Mesothelial cell of epicardium (in vitro differentiated cells): ENCODE results near the gene ZNF354C. TPM values are rescaled to one million over a fixed set of nuclear protein-coding genes. Genes with fewer than 3 reads are reported as not detected.

Source experiments
- DNase-seq, 2 experiments: peaks; one replicate each; pipeline ENCODE4 v3.0.0; 2021; ENCODE audit warnings: low spot score in 2 of 2; ENCODE audit not compliant: unreplicated experiment in 2 of 2
- H3K27ac Mint-ChIP-seq: 2 replicates; pipeline ENCODE4 v1.8.0; 2021; ENCODE audit warnings: mixed read lengths
- H3K27me3 Mint-ChIP-seq: 2 replicates; pipeline ENCODE4 v1.8.0; 2021; ENCODE audit warnings: low read depth, mixed read lengths
- H3K36me3 Mint-ChIP-seq: 2 replicates; pipeline ENCODE4 v1.8.0; 2021; ENCODE audit warnings: mixed read lengths
- H3K4me1 Mint-ChIP-seq: 2 replicates; pipeline ENCODE4 v1.8.0; 2021; ENCODE audit warnings: mixed read lengths
- H3K4me3 Mint-ChIP-seq: 2 replicates; pipeline ENCODE4 v1.8.0; 2021; ENCODE audit warnings: mild to moderate bottlenecking, moderate library complexity, mixed read lengths
- H3K9me3 Mint-ChIP-seq: 2 replicates; pipeline ENCODE4 v1.8.0; 2021; ENCODE audit warnings: mixed read lengths
- CTCF ChIP-seq: fragments of 200-600 bp; sonication (generic); IDR thresholded peaks from one replicate; pipeline ENCODE4 v1.5.0; 2021; ENCODE audit warnings: antibody characterized with exemption; ENCODE audit not compliant: unreplicated experiment
- total RNA-seq: library from RNA; stranded (reverse); gene quantifications from 3 replicates; pipeline ENCODE4 v1.2.1, GENCODE V29; 2021

The ZNF354C gene
- total RNA-seq, 1 donor from 2014 or later, result 9.2 TPM

GRCh38 chr5:179123491-179124272 lies 63.5 kb downstream of the ZNF354C start:
- Mint-ChIP-seq H3K27ac (no peak overlapping the region), H3K36me3 (peaks cover 9% of the 10 kb centered on the region), H3K27me3 (no peaks in the 10 kb centered on the region), H3K4me3 (no peak overlapping the region), H3K9me3 (peaks cover 19% of the 10 kb centered on the region), H3K4me1 (no peaks in the 10 kb centered on the region)
- peak in 1 of 2 experiments; percentile 26 for DNase-seq
- no peak for TF ChIP-seq CTCF

- no peaks in the 10 kb centered on the region for H3K4me1 Mint-ChIP-seq
- peak in 1 of 2 experiments; percentile 27 for DNase-seq
- peaks cover 19% of the 10 kb centered on the region for H3K9me3 Mint-ChIP-seq
- H3K27me3 Mint-ChIP-seq, result no peaks in the 10 kb centered on the region
- TF ChIP-seq CTCF, result no peak
- H3K4me3 Mint-ChIP-seq, result no peak overlapping the region
- H3K36me3 Mint-ChIP-seq, result peaks cover 11% of the 10 kb centered on the region
- H3K27ac Mint-ChIP-seq, result no peak overlapping the region
Measured at GRCh38 chr5:179124273-179124852, 64.2 kb downstream of the ZNF354C start.

GRCh38 chr5:179124853-179125788 lies 64.9 kb downstream of the ZNF354C start:
- peaks cover 15% of the 10 kb centered on the region for H3K9me3 Mint-ChIP-seq
- peak in 1 of 2 experiments; percentile 24 for DNase-seq

GRCh38 chr5:179125789-179126505 lies 65.8 kb downstream of the ZNF354C start:
- Mint-ChIP-seq H3K9me3 (peaks cover 12% of the 10 kb centered on the region), H3K4me1 (no peaks in the 10 kb centered on the region), H3K27me3 (no peaks in the 10 kb centered on the region), H3K4me3 (no peak overlapping the region), H3K36me3 (peaks cover 7% of the 10 kb centered on the region), H3K27ac (no peak overlapping the region)
- DNase-seq, result peak in 1 of 2 experiments; percentile 31
- no peak for TF ChIP-seq CTCF

More at GRCh38 chr5:179124853-179125788, 64.9 kb downstream of the ZNF354C start:
- no peaks in the 10 kb centered on the region for H3K4me1 Mint-ChIP-seq
- no peak overlapping the region for H3K4me3 Mint-ChIP-seq
- TF ChIP-seq CTCF, result no peak
- H3K36me3 Mint-ChIP-seq, result peaks cover 8% of the 10 kb centered on the region
- H3K27me3 Mint-ChIP-seq, result no peaks in the 10 kb centered on the region
- no peak overlapping the region for H3K27ac Mint-ChIP-seq

- DNase-seq, result no peak
- H3K27me3 Mint-ChIP-seq, result no peaks in the 10 kb centered on the region
- no peak overlapping the region for H3K27ac Mint-ChIP-seq
- TF ChIP-seq CTCF, result no peak
- H3K36me3 Mint-ChIP-seq, result peaks cover 7% of the 10 kb centered on the region
- no peaks in the 10 kb centered on the region for H3K4me1 Mint-ChIP-seq
- no peak overlapping the region for H3K4me3 Mint-ChIP-seq
- H3K9me3 Mint-ChIP-seq, result peaks cover 12% of the 10 kb centered on the region
Measured at GRCh38 chr5:179126506-179126991, 66.4 kb downstream of the ZNF354C start.
